SK-N-MC (cell line): ENCODE measurements around the gene TRABD2B.

Experiments
- EZH2 ChIP-seq: fragments of 200-600 bp; sonication (generic); IDR thresholded peaks from one replicate; pipeline ENCODE4 v1.6.1; 2017; ENCODE audit warnings: antibody characterized with exemption
- FOXP2 ChIP-seq: optimal IDR thresholded peaks from 2 replicates; pipeline ENCODE3; 2011; ENCODE audit warnings: mild to moderate bottlenecking, moderate library complexity; ENCODE audit not compliant: insufficient read depth; ENCODE audit errors: extremely low read length, control extremely low read depth
- POLR2AphosphoS5 ChIP-seq: IDR thresholded peaks from 2 replicates; pipeline ENCODE4 v1.6.1; 2012; ENCODE audit warnings: mild to moderate bottlenecking, low read depth, low read length, borderline replicate concordance

DNA sequence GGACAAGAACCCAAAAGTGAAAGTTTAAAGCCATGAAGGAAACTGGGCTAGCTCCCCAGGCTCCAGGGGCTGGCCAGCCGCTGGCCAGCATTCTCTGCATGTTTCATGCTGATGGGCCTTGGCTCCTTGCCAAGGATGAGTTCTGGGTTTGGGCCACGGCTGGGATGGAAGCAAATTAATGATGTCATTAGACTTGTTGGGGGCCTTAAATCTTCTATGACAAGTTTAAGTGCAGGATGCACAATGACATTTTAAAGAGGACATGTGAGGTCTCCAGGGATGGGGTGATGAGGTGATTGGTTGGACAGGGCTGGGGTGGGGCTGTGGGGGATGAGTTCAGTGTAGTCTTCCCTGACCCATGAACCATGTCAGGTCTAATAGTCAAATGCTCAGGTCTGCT lies 199.6 kb downstream of the TRABD2B start:
- TF ChIP-seq EZH2 = no peak
- TF ChIP-seq POLR2AphosphoS5 = no peak
- no peak for TF ChIP-seq FOXP2
